Testis (tissue), 2 donors: ENCODE results near the gene ANKRD33B.

ENCODE experiments used
- POLR2A ChIP-seq: fragments of 450-650 bp; IDR thresholded peaks from one replicate; pipeline ENCODE4 v1.6.1; 2017; ENCODE audit warnings: antibody characterized with exemption, mild to moderate bottlenecking, moderate library complexity
- TF ChIP-seq, protein P1 (sequence below), 3 experiments: fragments of 450-650 bp in 2 of 3; fragments of 200-600 bp in 1 of 3; sonication (generic) in 1 of 3; IDR thresholded peaks; one replicate each; pipeline ENCODE4 v1.5.1; 2016 to 2019; ENCODE audit warnings: antibody characterized with exemption in 3 of 3, mild to moderate bottlenecking in 2 of 3, moderate library complexity in 1 of 3

DNA sequence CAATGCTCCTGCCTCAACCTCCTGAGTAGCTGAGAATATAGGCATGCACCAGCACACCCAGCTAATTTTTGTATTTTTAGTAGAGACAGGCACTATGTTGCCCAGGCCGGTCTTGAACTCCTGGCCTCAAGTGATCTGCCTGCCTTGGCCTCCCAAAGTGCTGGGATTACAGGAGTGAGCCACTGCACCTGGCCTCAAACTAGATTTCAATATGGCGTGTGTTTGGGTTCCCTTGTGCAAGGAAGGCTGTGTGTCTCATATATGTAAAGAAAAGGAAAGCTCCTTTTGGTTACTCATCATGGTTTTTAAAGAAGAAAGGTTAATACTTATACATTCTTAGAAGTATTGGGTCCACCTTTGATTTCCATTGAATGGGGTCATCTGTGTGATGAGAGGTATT is 70.7 kb downstream of the ANKRD33B start:
- TF ChIP-seq, protein P1, sequence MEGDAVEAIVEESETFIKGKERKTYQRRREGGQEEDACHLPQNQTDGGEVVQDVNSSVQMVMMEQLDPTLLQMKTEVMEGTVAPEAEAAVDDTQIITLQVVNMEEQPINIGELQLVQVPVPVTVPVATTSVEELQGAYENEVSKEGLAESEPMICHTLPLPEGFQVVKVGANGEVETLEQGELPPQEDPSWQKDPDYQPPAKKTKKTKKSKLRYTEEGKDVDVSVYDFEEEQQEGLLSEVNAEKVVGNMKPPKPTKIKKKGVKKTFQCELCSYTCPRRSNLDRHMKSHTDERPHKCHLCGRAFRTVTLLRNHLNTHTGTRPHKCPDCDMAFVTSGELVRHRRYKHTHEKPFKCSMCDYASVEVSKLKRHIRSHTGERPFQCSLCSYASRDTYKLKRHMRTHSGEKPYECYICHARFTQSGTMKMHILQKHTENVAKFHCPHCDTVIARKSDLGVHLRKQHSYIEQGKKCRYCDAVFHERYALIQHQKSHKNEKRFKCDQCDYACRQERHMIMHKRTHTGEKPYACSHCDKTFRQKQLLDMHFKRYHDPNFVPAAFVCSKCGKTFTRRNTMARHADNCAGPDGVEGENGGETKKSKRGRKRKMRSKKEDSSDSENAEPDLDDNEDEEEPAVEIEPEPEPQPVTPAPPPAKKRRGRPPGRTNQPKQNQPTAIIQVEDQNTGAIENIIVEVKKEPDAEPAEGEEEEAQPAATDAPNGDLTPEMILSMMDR (IDR thresholded peaks at IDR 0.05), result no peak
- TF ChIP-seq POLR2A, result no peak
